Colonic mucosa (tissue), 4 donors: ENCODE measurements around the gene LMBRD1. TPM values are rescaled to one million over a fixed set of nuclear protein-coding genes. Genes with fewer than 3 reads are reported as not detected.
"Not testable (repeated sequence)": the region's sequence is repeated elsewhere in the genome, so short reads cannot be mapped to it uniquely, and the experiment has no call there.

Experiments
- DNase-seq: peaks from one replicate; pipeline ENCODE4 v3.0.0-alpha.2; 2020
- H3K27ac ChIP-seq: fragments of 200-600 bp; one replicate; pipeline ENCODE4 v1.8.0; 2021
- H3K27me3 ChIP-seq: fragments of 200-600 bp; one replicate; pipeline ENCODE4 v1.8.0; 2021
- H3K36me3 ChIP-seq: fragments of 200-600 bp; one replicate; pipeline ENCODE4 v1.8.0; 2021
- H3K4me1 ChIP-seq: fragments of 200-600 bp; one replicate; pipeline ENCODE4 v1.8.0; 2021; ENCODE audit warnings: mild to moderate bottlenecking
- H3K4me3 ChIP-seq: fragments of 200-600 bp; one replicate; pipeline ENCODE4 v1.8.0; 2021
- H3K9ac ChIP-seq, 2 donors: one replicate each; pipeline ENCODE4 v1.7.0; 2013; ENCODE audit warnings: control low read depth in 2 of 2, low read depth in 2 of 2, low read length in 2 of 2
- H3K9me3 ChIP-seq: fragments of 200-600 bp; one replicate; pipeline ENCODE4 v1.8.0; 2021
- CTCF ChIP-seq: fragments of 200-600 bp; IDR thresholded peaks from one replicate; pipeline ENCODE4 v1.8.0; 2022; ENCODE audit warnings: antibody characterized with exemption, mild to moderate bottlenecking
- intact Hi-C: fragments of 100-400 bp; cut with DNase I; formaldehyde crosslinking; loops from one replicate; pipeline ENCODE4 v1.14.1; 2022
- total RNA-seq, 2 donors: library from RNA; stranded (reverse); fragmentation: NEBNext Ultra II Directional in 1 of 2; extraction: Animal tissue kit (Norgen Biotek cat#: 25700) in 1 of 2; gene quantifications; one replicate each; pipeline ENCODE4 v1.2.1, GENCODE V29; 2021
- donor health status: healthy.
- donor health status: DM: no; HTN: no; CAD: no.
- donor health status: DM: no; HTN: no; CAD: no.

Gene LMBRD1
- total RNA-seq, 2 donors from 2014 or later: 34.2 to 74.1 TPM

GRCh38 chr6:69696273-69696672 lies 100.5 kb downstream of the LMBRD1 start:
- H3K4me1 ChIP-seq: no peaks in the 10 kb centered on the region
- no peak for TF ChIP-seq CTCF
- H3K27ac ChIP-seq: no peak overlapping the region
- DNase-seq: no peak
- H3K27me3 ChIP-seq: no peaks in the 10 kb centered on the region
- no peaks in the 10 kb centered on the region for H3K9me3 ChIP-seq
- intact Hi-C loops: no loop called here
- H3K4me3 ChIP-seq: no peak overlapping the region
- H3K9ac ChIP-seq: no peak overlapping the region
- no peaks in the 10 kb centered on the region for H3K36me3 ChIP-seq

- Histone ChIP-seq H3K4me1 (no peaks in the 10 kb centered on the region), H3K27me3 (no peaks in the 10 kb centered on the region), H3K9ac (no peak overlapping the region), H3K36me3 (no peaks in the 10 kb centered on the region), H3K9me3 (no peaks in the 10 kb centered on the region), H3K27ac (no peak overlapping the region), H3K4me3 (no peak overlapping the region)
- no peak for TF ChIP-seq CTCF
- intact Hi-C loops: no loop called here
- DNase-seq: no peak
These were observed 103.0 kb downstream of the LMBRD1 start for GRCh38 chr6:69693762-69694161.

GRCh38 chr6:69690986-69691385 lies 105.8 kb downstream of the LMBRD1 start:
- H3K4me1 ChIP-seq: no peaks in the 10 kb centered on the region
- H3K36me3 ChIP-seq: no peaks in the 10 kb centered on the region
- no peak for DNase-seq
- H3K9me3 ChIP-seq: no peaks in the 10 kb centered on the region
- no peak overlapping the region for H3K4me3 ChIP-seq
- no peaks in the 10 kb centered on the region for H3K27me3 ChIP-seq
- H3K27ac ChIP-seq: no peak overlapping the region
- no peak overlapping the region for H3K9ac ChIP-seq
- intact Hi-C loops: no loop called here
- no peak for TF ChIP-seq CTCF

GRCh38 chr6:69680302-69680701 lies 116.5 kb downstream of the LMBRD1 start:
- Histone ChIP-seq H3K9ac (no peak overlapping the region), H3K36me3 (no peaks in the 10 kb centered on the region), H3K4me3 (no peak overlapping the region), H3K9me3 (no peaks in the 10 kb centered on the region), H3K27me3 (no peaks in the 10 kb centered on the region), H3K4me1 (no peaks in the 10 kb centered on the region), H3K27ac (no peak overlapping the region)
- no peak for DNase-seq
- no peak for TF ChIP-seq CTCF
- intact Hi-C loops: no loop called here

GRCh38 chr6:69673298-69673697 lies 123.5 kb downstream of the LMBRD1 start:
- intact Hi-C loops: no loop called here
- no peaks in the 10 kb centered on the region for H3K27me3 ChIP-seq
- no peaks in the 10 kb centered on the region for H3K4me1 ChIP-seq
- no peak overlapping the region for H3K27ac ChIP-seq
- H3K9me3 ChIP-seq: no peaks in the 10 kb centered on the region
- H3K4me3 ChIP-seq: no peak overlapping the region
- no peaks in the 10 kb centered on the region for H3K36me3 ChIP-seq
- no peak for TF ChIP-seq CTCF
- DNase-seq: no peak
- H3K9ac ChIP-seq: no peak overlapping the region

- no peaks in the 10 kb centered on the region for H3K9me3 ChIP-seq
- DNase-seq: no peak
- intact Hi-C loops: no loop called here
- H3K9ac ChIP-seq: no peak overlapping the region
- no peaks in the 10 kb centered on the region for H3K36me3 ChIP-seq
- TF ChIP-seq CTCF: no peak
- H3K4me3 ChIP-seq: no peak overlapping the region
- H3K4me1 ChIP-seq: no peaks in the 10 kb centered on the region
- no peak overlapping the region for H3K27ac ChIP-seq
- no peaks in the 10 kb centered on the region for H3K27me3 ChIP-seq
These were observed 127.9 kb downstream of the LMBRD1 start for GRCh38 chr6:69668916-69669315.

GRCh38 chr6:69666779-69667178 lies 130.0 kb downstream of the LMBRD1 start:
- H3K4me3 ChIP-seq, DNase-seq, intact Hi-C loops, H3K9ac ChIP-seq, H3K4me1 ChIP-seq, H3K9me3 ChIP-seq, H3K27me3 ChIP-seq, H3K27ac ChIP-seq, H3K36me3 ChIP-seq: not testable (repeated sequence)
